Measurements from ENCODE around the gene CAPN2. TPM values are rescaled to one million over a fixed set of nuclear protein-coding genes. Genes with fewer than 3 reads are reported as not detected.
"Not testable (repeated sequence)": the region's sequence is repeated elsewhere in the genome, so short reads cannot be mapped to it uniquely, and the experiment has no call there.

The CAPN2 gene
- total RNA-seq, 6 experiments from 2014 or later, result 380 to 424 (median 413) TPM

DNA sequence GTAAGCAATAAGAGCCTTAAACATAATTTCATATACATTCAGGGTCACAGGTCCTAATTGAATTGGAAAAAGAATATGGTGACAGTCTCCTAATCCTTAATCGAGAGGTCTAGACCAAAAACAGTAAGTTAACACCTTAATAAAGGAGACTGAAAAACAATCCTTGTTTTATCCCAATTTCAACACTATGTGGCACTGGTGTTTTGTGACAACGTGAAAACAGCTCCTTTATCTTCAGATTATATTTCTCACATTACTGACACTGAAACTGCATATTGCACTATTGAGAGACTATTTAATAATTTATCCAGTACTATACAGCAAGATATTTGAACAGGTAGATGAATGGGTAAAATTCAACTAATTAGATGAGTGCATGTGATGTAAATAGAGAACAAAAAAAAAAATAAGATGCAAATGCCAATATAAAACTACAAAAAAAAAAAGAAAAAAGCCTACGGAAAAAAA, 99.3 kb downstream of the CAPN2 start:
- no peak overlapping the region for H3K27ac Mint-ChIP-seq
- H3K4me3 Mint-ChIP-seq, result no peak overlapping the region
- peaks cover 45% of the 10 kb centered on the region for H3K4me1 Mint-ChIP-seq (ENCODE audit: low read depth)
- DNase-seq, result peak; percentile 50
- H3K36me3 Mint-ChIP-seq (ENCODE audit: low read depth), result peaks cover 30% of the 10 kb centered on the region
- peaks cover 5% of the 10 kb centered on the region for H3K9me3 Mint-ChIP-seq
- H3K27me3 Mint-ChIP-seq (ENCODE audit: insufficient read depth), result no peaks in the 10 kb centered on the region
- TF ChIP-seq, protein P1, sequence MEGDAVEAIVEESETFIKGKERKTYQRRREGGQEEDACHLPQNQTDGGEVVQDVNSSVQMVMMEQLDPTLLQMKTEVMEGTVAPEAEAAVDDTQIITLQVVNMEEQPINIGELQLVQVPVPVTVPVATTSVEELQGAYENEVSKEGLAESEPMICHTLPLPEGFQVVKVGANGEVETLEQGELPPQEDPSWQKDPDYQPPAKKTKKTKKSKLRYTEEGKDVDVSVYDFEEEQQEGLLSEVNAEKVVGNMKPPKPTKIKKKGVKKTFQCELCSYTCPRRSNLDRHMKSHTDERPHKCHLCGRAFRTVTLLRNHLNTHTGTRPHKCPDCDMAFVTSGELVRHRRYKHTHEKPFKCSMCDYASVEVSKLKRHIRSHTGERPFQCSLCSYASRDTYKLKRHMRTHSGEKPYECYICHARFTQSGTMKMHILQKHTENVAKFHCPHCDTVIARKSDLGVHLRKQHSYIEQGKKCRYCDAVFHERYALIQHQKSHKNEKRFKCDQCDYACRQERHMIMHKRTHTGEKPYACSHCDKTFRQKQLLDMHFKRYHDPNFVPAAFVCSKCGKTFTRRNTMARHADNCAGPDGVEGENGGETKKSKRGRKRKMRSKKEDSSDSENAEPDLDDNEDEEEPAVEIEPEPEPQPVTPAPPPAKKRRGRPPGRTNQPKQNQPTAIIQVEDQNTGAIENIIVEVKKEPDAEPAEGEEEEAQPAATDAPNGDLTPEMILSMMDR (IDR thresholded peaks at IDR 0.05), result peak; percentile 76

DNA sequence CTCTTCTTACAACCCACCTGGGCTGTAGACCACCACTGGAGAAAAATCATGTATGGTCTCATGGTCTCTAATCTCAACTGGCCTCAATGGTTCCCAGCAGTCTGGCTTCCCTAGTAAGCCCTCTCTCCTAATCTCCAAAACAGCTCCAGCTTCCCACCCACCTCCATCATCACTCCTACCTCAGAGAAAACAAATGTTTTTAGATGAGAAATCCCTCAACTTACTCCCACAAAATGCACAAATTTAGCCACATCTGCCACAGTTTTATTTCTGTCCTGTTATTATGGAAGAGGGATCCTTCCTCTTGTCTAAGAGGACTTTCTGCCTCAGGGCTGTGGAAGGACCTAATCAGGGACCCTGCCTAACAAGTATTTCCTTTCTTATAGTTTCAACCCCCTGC, 101.3 kb downstream of the CAPN2 start:
- TF ChIP-seq, protein P1 (IDR thresholded peaks at IDR 0.05), result no peak
- no peaks in the 10 kb centered on the region for H3K27me3 Mint-ChIP-seq (ENCODE audit: insufficient read depth)
- no peak overlapping the region for H3K4me3 Mint-ChIP-seq
- H3K9me3 Mint-ChIP-seq, result no peaks in the 10 kb centered on the region
- H3K4me1 Mint-ChIP-seq (ENCODE audit: low read depth), result peaks cover 45% of the 10 kb centered on the region
- peaks cover 13% of the 10 kb centered on the region for H3K36me3 Mint-ChIP-seq (ENCODE audit: low read depth)
- 0 out of 2 replicates have a peak overlapping the region, but pooled peaks have one; percentile 3 for H3K27ac Mint-ChIP-seq
- no peak for DNase-seq

- Mint-ChIP-seq H3K4me3 (no peak overlapping the region), H3K36me3 (ENCODE audit: low read depth) (peaks cover 11% of the 10 kb centered on the region), H3K4me1 (ENCODE audit: low read depth) (peaks cover 51% of the 10 kb centered on the region), H3K27ac (peak overlapping the region; percentile 9; the same call in 1 of the 2 replicates), H3K9me3 (no peaks in the 10 kb centered on the region), H3K27me3 (ENCODE audit: insufficient read depth) (no peaks in the 10 kb centered on the region)
- DNase-seq, result no peak
- TF ChIP-seq, protein P1 (IDR thresholded peaks at IDR 0.05), result no peak
Observed at GRCh38 chr1:223815020-223815853, 102.9 kb downstream of the CAPN2 start.

GRCh38 chr1:223815865-223816264, 103.5 kb downstream of the CAPN2 start:
- peaks cover 11% of the 10 kb centered on the region for H3K36me3 Mint-ChIP-seq (ENCODE audit: low read depth)
- no peaks in the 10 kb centered on the region for H3K9me3 Mint-ChIP-seq
- DNase-seq, result peak; percentile 38
- H3K4me1 Mint-ChIP-seq (ENCODE audit: low read depth), result peaks cover 51% of the 10 kb centered on the region
- TF ChIP-seq, protein P1 (IDR thresholded peaks at IDR 0.05), result no peak
- peak overlapping the region; percentile 23 for H3K27ac Mint-ChIP-seq
- peak overlapping the region; percentile 4; the same call in 1 of the 2 replicates for H3K4me3 Mint-ChIP-seq
- no peaks in the 10 kb centered on the region for H3K27me3 Mint-ChIP-seq (ENCODE audit: insufficient read depth)

DNA sequence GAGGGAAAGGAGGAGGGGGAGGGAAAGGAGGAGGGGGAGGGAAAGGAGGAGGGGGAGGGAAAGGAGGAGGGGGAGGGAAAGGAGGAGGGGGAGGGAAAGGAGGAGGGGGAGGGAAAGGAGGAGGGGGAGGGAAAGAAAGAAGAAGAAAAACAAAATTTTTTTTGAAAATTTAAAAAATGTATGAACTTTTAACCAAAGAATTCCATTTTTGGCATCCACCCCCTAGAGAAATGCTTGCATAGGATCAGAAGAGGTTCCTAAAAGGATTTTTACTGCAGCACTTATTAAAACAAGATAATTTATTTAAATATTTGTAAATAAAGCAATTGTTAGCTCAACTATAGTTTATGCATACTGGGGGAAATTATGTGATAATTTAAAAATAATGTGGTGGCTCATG, 104.9 kb downstream of the CAPN2 start:
- H3K27me3 Mint-ChIP-seq (ENCODE audit: insufficient read depth); DNase-seq; H3K4me3 Mint-ChIP-seq; H3K9me3 Mint-ChIP-seq; H3K27ac Mint-ChIP-seq: not testable (repeated sequence)
- Mint-ChIP-seq H3K36me3 (ENCODE audit: low read depth) (peaks cover 11% of the 10 kb centered on the region), H3K4me1 (ENCODE audit: low read depth) (peaks cover 48% of the 10 kb centered on the region)
